H1 (cell line): Measurements from ENCODE around the gene UNC93A. TPM values are rescaled to one million over a fixed set of nuclear protein-coding genes. Genes with fewer than 3 reads are reported as not detected.
A peak's percentile ranks its signal among the peaks of the same experiment; 100 is the strongest.

Experiments
- CTCF ChIA-PET: fragments of 300-600 bp; sonication (Branson Sonifier 250); formaldehyde crosslinking; loops from one replicate; lab custom pipeline; 2021; ENCODE audit not compliant: partially characterized antibody; lab: Charles Lee
- POLR2A ChIA-PET: fragments of 300-600 bp; sonication (Branson Sonifier 250); formaldehyde crosslinking; loops from one replicate; lab custom pipeline; 2021; ENCODE audit warnings: inconsistent platforms; ENCODE audit not compliant: partially characterized antibody; lab: Charles Lee
- DNase-seq, 2 experiments: peaks; one replicate each; pipeline versions ENCODE4 v3.0.0 to v3.0.0-alpha.2; 2010 to 2022; ENCODE audit warnings: low spot score in 2 of 2, low read depth in 1 of 2, mixed read lengths in 1 of 2
- FAIRE-seq: peaks from 2 replicates; lab custom pipeline; 2011; peaks lifted over from hg19 to GRCh38; lab: Jason Lieb, UNC
- H2AFZ ChIP-seq: 2 replicates; pipeline ENCODE4 v1.8.1; 2012; ENCODE audit warnings: low read length, inconsistent platforms
- H2AK5ac ChIP-seq: 2 replicates; pipeline ENCODE4 v1.6.1; 2013; ENCODE audit warnings: low read depth, low read length
- H2BK120ac ChIP-seq: replicated peaks from 2 replicates; pipeline ENCODE3; 2013; ENCODE audit warnings: low read depth, low read length, inconsistent platforms
- H2BK12ac ChIP-seq: 2 replicates; pipeline ENCODE4 v1.6.1; 2013; ENCODE audit warnings: low read depth, low read length
- H2BK15ac ChIP-seq: 2 replicates; pipeline ENCODE4 v1.6.1; 2013; ENCODE audit warnings: low read length
- H2BK20ac ChIP-seq: 2 replicates; pipeline ENCODE4 v1.6.1; 2013; ENCODE audit warnings: low read length
- H2BK5ac ChIP-seq: 2 replicates; pipeline ENCODE4 v1.6.1; 2013; ENCODE audit warnings: low read depth, low read length
- H3K14ac ChIP-seq: 2 replicates; pipeline ENCODE4 v1.6.1; 2013; ENCODE audit warnings: inconsistent platforms; ENCODE audit not compliant: insufficient read length
- H3K18ac ChIP-seq: 2 replicates; pipeline ENCODE4 v1.6.1; 2013; ENCODE audit warnings: low read length; ENCODE audit errors: extremely low read depth
- H3K23ac ChIP-seq: 2 replicates; pipeline ENCODE4 v1.6.1; 2013; ENCODE audit warnings: inconsistent platforms; ENCODE audit not compliant: insufficient read length
- H3K23me2 ChIP-seq: 2 replicates; pipeline ENCODE4 v1.6.1; 2013; ENCODE audit warnings: low read depth, low read length
- H3K27ac ChIP-seq: 2 replicates; pipeline ENCODE4 v1.6.1; 2011; ENCODE audit warnings: low read depth, low read length, inconsistent platforms
- H3K27me3 ChIP-seq, 4 experiments: replicated peaks in 1 of 4; 1 replicate in 1 of 4; 2 replicates in 3 of 4; pipeline versions ENCODE4 v1.6.1 to v1.8.1; 2011 to 2013; ENCODE audit warnings: low read length in 3 of 4, mild to moderate bottlenecking in 3 of 4, inconsistent platforms in 2 of 4, mixed read lengths in 2 of 4, moderate library complexity in 1 of 4; ENCODE audit not compliant: control insufficient read depth in 3 of 4, insufficient read depth in 3 of 4; ENCODE audit errors: extremely low read depth in 1 of 4
- H3K36me3 ChIP-seq, 4 experiments: 2 replicates each; pipeline versions ENCODE4 v1.6.1 to v1.8.1; 2011 to 2013; ENCODE audit warnings: mild to moderate bottlenecking in 4 of 4, low read length in 3 of 4, moderate library complexity in 2 of 4, control low read depth in 1 of 4, inconsistent platforms in 1 of 4; ENCODE audit not compliant: insufficient read depth in 4 of 4, control insufficient read depth in 2 of 4
- H3K4ac ChIP-seq: replicated peaks from 2 replicates; pipeline ENCODE3; 2013; ENCODE audit warnings: low read length, low read depth, mixed read lengths, inconsistent platforms; ENCODE audit not compliant: insufficient read length
- H3K4me1 ChIP-seq, 4 experiments: replicated peaks in 1 of 4; 1 replicate in 1 of 4; 2 replicates in 3 of 4; pipeline versions ENCODE4 v1.6.1 to v1.8.1; 2011 to 2013; ENCODE audit warnings: low read length in 3 of 4, inconsistent platforms in 2 of 4, mixed read lengths in 1 of 4; ENCODE audit not compliant: insufficient read depth in 4 of 4, control insufficient read depth in 3 of 4
- H3K4me2 ChIP-seq, 2 experiments: 2 replicates each; pipeline versions ENCODE4 v1.6.1 to v1.8.1; 2011 to 2013; ENCODE audit warnings: low read depth in 2 of 2, low read length in 2 of 2, control low read depth in 1 of 2, inconsistent platforms in 1 of 2, mild to moderate bottlenecking in 1 of 2; ENCODE audit not compliant: insufficient read depth in 1 of 2
- H3K4me3 ChIP-seq, 4 experiments: fragments of 200-600, 300-600 bp in 1 of 4; sonication (generic), shearing (Covaris generic), sonication (Bioruptor Twin) in 1 of 4; 2 replicates each; pipeline versions ENCODE4 v1.5.1 to v1.8.1; 2011 to 2016; ENCODE audit warnings: low read length in 4 of 4, low read depth in 3 of 4, control low read depth in 2 of 4, inconsistent platforms in 2 of 4, mild to moderate bottlenecking in 2 of 4, mixed read lengths in 1 of 4, moderate library complexity in 1 of 4; ENCODE audit not compliant: insufficient read depth in 2 of 4; ENCODE audit errors: extremely low read depth in 1 of 4
- H3K56ac ChIP-seq: replicated peaks from 2 replicates; pipeline ENCODE3; 2013; ENCODE audit warnings: low read depth, mild to moderate bottlenecking, mixed read lengths, low read length, inconsistent platforms; ENCODE audit not compliant: insufficient read length
- H3K79me1 ChIP-seq: 2 replicates; pipeline ENCODE4 v1.6.1; 2013; ENCODE audit warnings: low read depth, low read length, control low read depth
- H3K79me2 ChIP-seq, 2 experiments: 2 replicates each; pipeline versions ENCODE4 v1.6.1 to v1.8.1; 2012 to 2013; ENCODE audit warnings: low read length in 2 of 2, mild to moderate bottlenecking in 2 of 2, inconsistent platforms in 1 of 2; ENCODE audit not compliant: insufficient read depth in 2 of 2, control insufficient read depth in 1 of 2
- H3K9ac ChIP-seq, 4 experiments: replicated peaks in 1 of 4; 1 replicate in 1 of 4; 2 replicates in 3 of 4; pipeline versions ENCODE4 v1.6.1 to v1.8.1; 2011 to 2013; ENCODE audit warnings: low read depth in 3 of 4, low read length in 3 of 4, control low read depth in 2 of 4, mild to moderate bottlenecking in 2 of 4, moderate library complexity in 2 of 4, inconsistent platforms in 1 of 4; ENCODE audit errors: extremely low read depth in 1 of 4
- H3K9me3 ChIP-seq, 2 experiments: 2 replicates each; pipeline versions ENCODE4 v1.6.1 to v1.8.1; 2012 to 2013; ENCODE audit warnings: mild to moderate bottlenecking in 2 of 2, moderate library complexity in 2 of 2, control low read depth in 1 of 2, inconsistent platforms in 1 of 2, low read depth in 1 of 2, low read length in 1 of 2, mixed read lengths in 1 of 2; ENCODE audit not compliant: insufficient read depth in 2 of 2
- H4K20me1 ChIP-seq, 2 experiments: replicated peaks in 1 of 2; 2 replicates each; pipeline versions ENCODE3 to v1.8.1; 2011 to 2013; ENCODE audit warnings: inconsistent platforms in 2 of 2, low read length in 2 of 2, mild to moderate bottlenecking in 1 of 2; ENCODE audit not compliant: insufficient read depth in 2 of 2, control insufficient read depth in 1 of 2
- H4K5ac ChIP-seq: 2 replicates; pipeline ENCODE4 v1.6.1; 2013; ENCODE audit warnings: low read length, low read depth, mixed read lengths, inconsistent platforms; ENCODE audit not compliant: insufficient read length
- H4K8ac ChIP-seq: 2 replicates; pipeline ENCODE4 v1.8.0; 2013; ENCODE audit warnings: mild to moderate bottlenecking, moderate library complexity, low read length, inconsistent platforms; ENCODE audit not compliant: insufficient read depth; ENCODE audit errors: extremely low read depth
- H4K91ac ChIP-seq: replicated peaks from 2 replicates; pipeline ENCODE3; 2013; ENCODE audit warnings: low read length, mixed read lengths, inconsistent platforms; ENCODE audit not compliant: insufficient read length
- BCL11A ChIP-seq, 2 experiments: IDR thresholded peaks; one replicate each; pipeline ENCODE4 v1.6.1; 2011; ENCODE audit warnings: low read depth in 2 of 2, low read length in 2 of 2, mild to moderate bottlenecking in 2 of 2
- EP300 ChIP-seq, 2 experiments: IDR thresholded peaks; 1 replicate in 1 of 2; 2 replicates in 1 of 2; pipeline ENCODE4 v1.6.1; 2011 to 2012; ENCODE audit warnings: low read depth in 2 of 2, low read length in 2 of 2, mild to moderate bottlenecking in 2 of 2, borderline replicate concordance in 1 of 2, inconsistent platforms in 1 of 2, moderate library complexity in 1 of 2
- POU5F1 ChIP-seq: IDR thresholded peaks from 2 replicates; pipeline ENCODE4 v1.6.1; 2011; ENCODE audit warnings: low read depth, mild to moderate bottlenecking, low read length, moderate library complexity
- RAD21 ChIP-seq, 2 experiments: IDR thresholded peaks in 1 of 2; conservative IDR thresholded peaks in 1 of 2; 2 replicates each; pipeline ENCODE4 v1.6.1; 2011; ENCODE audit warnings: low read depth in 2 of 2, low read length in 2 of 2, improper control_type of control experiment in 1 of 2, inconsistent platforms in 1 of 2, mild to moderate bottlenecking in 1 of 2, moderate library complexity in 1 of 2
- SIN3A ChIP-seq, 2 experiments: IDR thresholded peaks in 1 of 2; conservative IDR thresholded peaks in 1 of 2; 2 replicates each; pipeline ENCODE4 v1.6.1; 2011 to 2012; ENCODE audit warnings: low read length in 2 of 2, improper control_type of control experiment in 1 of 2, low read depth in 1 of 2, mild to moderate bottlenecking in 1 of 2
- SIX5 ChIP-seq: IDR thresholded peaks from 2 replicates; pipeline ENCODE4 v1.6.1; 2011; ENCODE audit warnings: mild to moderate bottlenecking, low read depth, low read length
- WGBS, 2 experiments: shearing (Covaris generic) in 1 of 2; methylation state at CpG; one replicate each; pipeline versions ENCODE4 v1.1.6 to v1.1.7; 2013 to 2015; ENCODE audit warnings: low lambda C conversion rate in 2 of 2, mixed read lengths in 2 of 2, inconsistent platforms in 1 of 2, low coverage in 1 of 2, missing lambda C conversion rate in 1 of 2; ENCODE audit not compliant: insufficient replicate concordance in 2 of 2, insufficient coverage in 1 of 2, insufficient read length in 1 of 2; ENCODE audit errors: extremely low coverage in 1 of 2, missing lambda C conversion rate in 1 of 2; 5-methylcytosine and 5-hydroxymethylcytosine counted together
- polyA plus RNA-seq, 7 experiments: library from polyadenylated mRNA; depleted of rRNA in 3 of 7; stranded (reverse) in 5 of 7; unstranded in 2 of 7; fragments of >200 nt in 5 of 7; fragments of 200-250 nt in 2 of 7; gene quantifications; 1 replicate in 5 of 7; 2 replicates in 1 of 7; 4 replicates in 1 of 7; pipeline versions ENCODE4 v1.2.1 to v1.2.3, GENCODE V29; 2011 to 2013; ENCODE audit warnings: missing spikeins in 2 of 7, mixed read lengths in 2 of 7
- total RNA-seq: library from RNA; stranded (reverse); fragmentation: NEBNext Ultra II Directional; extraction: Animal tissue kit (Norgen Biotek cat#: 25700); gene quantifications from 2 replicates; pipeline ENCODE4 v1.2.1, GENCODE V29; 2021
- TF ChIP-seq, protein P1 (sequence below), 3 experiments: IDR thresholded peaks; 1 replicate in 2 of 3; 2 replicates in 1 of 3; pipeline versions ENCODE4 v1.5.1 to v1.6.1; 2011; ENCODE audit warnings: low read length in 3 of 3, mild to moderate bottlenecking in 3 of 3, inconsistent platforms in 2 of 3, low read depth in 1 of 3, moderate library complexity in 1 of 3; ENCODE audit not compliant: insufficient read depth in 1 of 3; ENCODE audit errors: control extremely low read depth in 1 of 3

The UNC93A gene
- total and polyA plus RNA-seq, 2 of the 8 experiments (the other 6 are each of a cell fraction or from before 2014, with no cell fraction given), result 0.39 TPM; not detected in 1

GRCh38 chr6:167255918-167256553 lies 35.1 kb upstream of the UNC93A start:
- H2BK5ac ChIP-seq, result no peak overlapping the region
- H3K27ac ChIP-seq, result no peak overlapping the region
- no peak overlapping the region for H2BK12ac ChIP-seq
- no peaks in the 10 kb centered on the region for H3K23me2 ChIP-seq
- no peak overlapping the region for H3K4me2 ChIP-seq
- H3K79me2 ChIP-seq, result no peaks in the 10 kb centered on the region
- H3K4ac ChIP-seq, result no peak overlapping the region
- no peak overlapping the region for H3K4me3 ChIP-seq
- peaks cover 0 to 2% (median 0%) of the 10 kb centered on the region in 4 experiments; a peak in 3 of 8 replicates for H3K36me3 ChIP-seq
- no peak overlapping the region for H4K8ac ChIP-seq
- TF ChIP-seq, protein P1, sequence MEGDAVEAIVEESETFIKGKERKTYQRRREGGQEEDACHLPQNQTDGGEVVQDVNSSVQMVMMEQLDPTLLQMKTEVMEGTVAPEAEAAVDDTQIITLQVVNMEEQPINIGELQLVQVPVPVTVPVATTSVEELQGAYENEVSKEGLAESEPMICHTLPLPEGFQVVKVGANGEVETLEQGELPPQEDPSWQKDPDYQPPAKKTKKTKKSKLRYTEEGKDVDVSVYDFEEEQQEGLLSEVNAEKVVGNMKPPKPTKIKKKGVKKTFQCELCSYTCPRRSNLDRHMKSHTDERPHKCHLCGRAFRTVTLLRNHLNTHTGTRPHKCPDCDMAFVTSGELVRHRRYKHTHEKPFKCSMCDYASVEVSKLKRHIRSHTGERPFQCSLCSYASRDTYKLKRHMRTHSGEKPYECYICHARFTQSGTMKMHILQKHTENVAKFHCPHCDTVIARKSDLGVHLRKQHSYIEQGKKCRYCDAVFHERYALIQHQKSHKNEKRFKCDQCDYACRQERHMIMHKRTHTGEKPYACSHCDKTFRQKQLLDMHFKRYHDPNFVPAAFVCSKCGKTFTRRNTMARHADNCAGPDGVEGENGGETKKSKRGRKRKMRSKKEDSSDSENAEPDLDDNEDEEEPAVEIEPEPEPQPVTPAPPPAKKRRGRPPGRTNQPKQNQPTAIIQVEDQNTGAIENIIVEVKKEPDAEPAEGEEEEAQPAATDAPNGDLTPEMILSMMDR (IDR thresholded peaks at IDR 0.05; ENCODE audit: control extremely low read depth in 1 of 3, insufficient read depth in 1 of 3, low read depth in 1 of 3, low read length in 3 of 3), result peak in 2 of 3 experiments; percentile 49 to 53; a peak in 3 of 4 replicates
- TF ChIP-seq BCL11A (IDR thresholded peaks at IDR 0.05; ENCODE audit: low read depth in 2 of 2, low read length in 2 of 2) (no peak), SIX5 (no peak), SIN3A (conservative IDR thresholded peaks at IDR 0.05 in 1 of 2, IDR thresholded peaks at IDR 0.05 in 1 of 2; ENCODE audit: low read depth in 1 of 2, low read length in 2 of 2) (no peak), POU5F1 (no peak), EP300 (IDR thresholded peaks at IDR 0.05; ENCODE audit: borderline replicate concordance in 1 of 2, low read depth in 2 of 2, low read length in 2 of 2) (no peak), RAD21 (IDR thresholded peaks at IDR 0.05 in 1 of 2, conservative IDR thresholded peaks at IDR 0.05 in 1 of 2; ENCODE audit: low read depth in 2 of 2, low read length in 2 of 2) (peak; percentile 53 to 62)
- H2BK15ac ChIP-seq, result no peak overlapping the region
- no peaks in the 10 kb centered on the region for H3K4me1 ChIP-seq
- POLR2A ChIA-PET, result interaction anchor here (0.9 to 1.6 kb wide), 4 partner anchors 10 to 25 kb away, joined by 3 to 4 read pairs (median 3); no protein-coding TSS in a partner anchor
- H4K5ac ChIP-seq, result no peak overlapping the region
- no peak overlapping the region for H2BK20ac ChIP-seq
- FAIRE-seq, result no peak
- H3K56ac ChIP-seq, result no peak overlapping the region
- no peaks in the 10 kb centered on the region for H3K27me3 ChIP-seq
- CTCF ChIA-PET, result interaction anchor here (0.7 to 2.9 kb wide), 22 partner anchors 9 to 96 kb away, joined by 3 to 13 read pairs (median 4); partner anchors contain the start of gene UNC93A
- no peak overlapping the region for H2AFZ ChIP-seq
- no peaks in the 10 kb centered on the region for H3K79me1 ChIP-seq
- no peak overlapping the region for H3K18ac ChIP-seq
- no peak overlapping the region for H4K91ac ChIP-seq
- no peak overlapping the region for H3K23ac ChIP-seq
- peak in 1 of 2 experiments; percentile 49 for DNase-seq
- H3K14ac ChIP-seq, result no peak overlapping the region
- peak overlapping the region; percentile 95 for H2AK5ac ChIP-seq
- H3K9ac ChIP-seq, result no peak overlapping the region
- no peak overlapping the region for H2BK120ac ChIP-seq
- 88% methylated on average over 11 of the region's 11 CpGs; no CpG with 5 or more reads in 1 of the 2 experiments for WGBS, 2 experiments
- H4K20me1 ChIP-seq, result no peaks in the 10 kb centered on the region
- H3K9me3 ChIP-seq, result peaks cover 11 to 23% of the 10 kb centered on the region in 2 experiments
